GM18526 (cell line): Measurements from ENCODE around the gene PECR.

Experiments used
- POLR2A ChIP-seq: IDR thresholded peaks from 3 replicates; pipeline ENCODE4 v1.6.1; 2011; ENCODE audit not compliant: insufficient read length; ENCODE audit errors: extremely low read depth

PECR gene

DNA sequence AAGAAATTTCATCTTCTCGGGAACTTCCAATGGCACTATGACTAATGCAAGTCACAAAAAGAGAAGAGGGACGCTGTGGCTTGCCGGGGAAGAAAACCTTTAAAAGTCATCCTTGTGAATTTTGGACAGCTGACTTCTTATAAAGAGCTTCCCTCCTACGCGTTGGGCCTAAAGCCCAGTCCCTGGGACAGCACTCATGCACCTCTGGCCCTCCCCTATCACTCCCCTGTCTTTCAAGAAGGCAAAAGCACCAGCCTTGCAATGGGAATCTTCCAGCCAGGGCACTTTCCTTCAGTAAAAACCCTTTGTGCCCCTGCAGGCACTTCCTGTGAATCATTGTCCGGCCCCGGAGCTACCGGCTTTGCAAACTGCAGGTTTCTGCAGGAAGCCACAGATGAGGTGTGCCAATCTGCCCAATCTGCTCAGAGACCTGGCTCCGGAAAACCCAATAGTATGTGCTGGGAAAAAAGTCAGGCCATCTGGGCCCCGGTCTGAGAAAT lies 75.4 kb downstream of the PECR start:
- no peak for TF ChIP-seq POLR2A

DNA sequence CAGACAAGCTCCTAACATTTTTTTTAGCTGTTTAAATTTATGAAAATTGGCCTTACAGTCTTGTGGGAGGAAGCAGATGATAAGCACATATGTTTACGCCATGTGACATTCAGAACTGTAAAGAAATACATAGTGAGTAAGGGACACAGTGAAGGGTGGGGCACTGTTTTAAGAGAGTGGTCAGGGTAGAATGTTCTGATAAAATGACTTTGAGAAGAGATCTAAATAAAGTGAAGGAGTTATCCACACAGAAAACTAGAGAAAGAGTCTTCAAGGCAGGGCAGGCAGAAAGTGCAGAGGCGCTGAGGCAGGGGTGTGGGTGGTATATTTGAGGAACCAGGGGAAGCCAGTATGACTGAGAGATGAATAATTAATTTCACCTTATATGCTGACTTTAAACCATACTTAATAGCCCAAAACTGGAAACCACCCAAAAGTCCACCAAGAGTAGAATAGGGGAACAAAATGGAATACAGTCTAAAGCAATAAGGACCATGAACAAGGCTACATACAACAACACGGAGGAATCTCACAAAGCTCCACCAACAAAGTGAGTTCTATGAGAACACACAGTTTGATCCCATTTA lies 76.8 kb downstream of the PECR start:
- TF ChIP-seq POLR2A, result no peak

DNA sequence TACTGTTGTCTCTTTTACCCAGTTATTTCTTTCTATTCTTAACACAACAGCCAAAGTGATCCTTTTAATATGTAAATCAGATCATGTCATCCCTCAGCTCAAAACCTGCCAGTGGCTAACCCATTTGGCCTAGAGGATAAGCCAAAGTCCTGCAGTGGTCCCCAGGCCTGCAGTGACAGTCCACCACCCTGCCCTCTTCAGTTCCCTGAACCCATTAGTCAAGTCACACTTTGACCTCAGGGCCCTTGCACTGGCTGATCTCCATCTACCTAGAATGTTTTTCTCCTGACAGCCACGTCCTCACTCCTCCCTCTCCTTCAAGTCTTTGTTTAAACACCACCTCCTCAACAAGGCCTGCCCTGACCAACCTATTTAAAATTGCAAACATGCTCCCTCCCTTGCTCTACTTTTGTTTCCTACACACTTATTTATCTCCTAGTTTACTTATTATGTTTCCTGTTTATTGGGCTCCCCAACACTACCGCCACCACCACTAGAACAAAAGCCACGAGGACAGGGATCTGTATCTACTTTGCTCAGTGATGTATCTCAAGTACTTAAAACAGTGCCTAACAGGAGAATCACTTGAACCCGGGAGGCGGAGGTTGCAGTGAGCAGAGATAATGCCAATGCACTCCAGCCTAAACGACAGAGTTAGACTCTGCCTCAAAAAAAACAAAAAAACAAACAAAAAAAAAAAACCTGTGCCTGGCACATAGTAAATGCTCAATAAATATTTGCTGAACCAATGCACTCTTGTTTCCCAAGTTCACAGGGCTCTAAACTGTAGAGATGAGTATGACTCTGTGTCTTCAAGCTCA lies 77.5 kb downstream of the PECR start:
- TF ChIP-seq POLR2A, result no peak

DNA sequence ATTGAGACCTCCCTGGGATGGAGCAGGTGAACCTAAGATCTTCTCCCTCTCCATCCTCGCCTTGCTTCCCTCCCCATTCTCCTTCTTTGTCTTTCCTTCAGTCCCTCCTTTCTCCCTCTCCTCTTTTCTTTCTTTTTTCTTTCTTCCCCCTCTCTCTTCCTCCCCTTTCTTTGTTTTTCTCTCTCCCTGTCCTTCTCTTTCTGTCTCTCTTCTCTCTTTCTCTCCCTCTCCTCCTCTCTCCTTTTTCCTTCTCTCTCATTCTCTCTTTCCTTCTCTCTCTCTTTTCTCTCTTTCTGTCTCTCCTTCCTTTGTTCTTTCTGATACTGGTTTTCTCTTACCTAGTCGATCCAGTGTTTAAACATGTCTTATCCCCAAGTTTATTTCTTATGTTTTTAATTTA lies 78.9 kb downstream of the PECR start:
- TF ChIP-seq POLR2A, result no peak

DNA sequence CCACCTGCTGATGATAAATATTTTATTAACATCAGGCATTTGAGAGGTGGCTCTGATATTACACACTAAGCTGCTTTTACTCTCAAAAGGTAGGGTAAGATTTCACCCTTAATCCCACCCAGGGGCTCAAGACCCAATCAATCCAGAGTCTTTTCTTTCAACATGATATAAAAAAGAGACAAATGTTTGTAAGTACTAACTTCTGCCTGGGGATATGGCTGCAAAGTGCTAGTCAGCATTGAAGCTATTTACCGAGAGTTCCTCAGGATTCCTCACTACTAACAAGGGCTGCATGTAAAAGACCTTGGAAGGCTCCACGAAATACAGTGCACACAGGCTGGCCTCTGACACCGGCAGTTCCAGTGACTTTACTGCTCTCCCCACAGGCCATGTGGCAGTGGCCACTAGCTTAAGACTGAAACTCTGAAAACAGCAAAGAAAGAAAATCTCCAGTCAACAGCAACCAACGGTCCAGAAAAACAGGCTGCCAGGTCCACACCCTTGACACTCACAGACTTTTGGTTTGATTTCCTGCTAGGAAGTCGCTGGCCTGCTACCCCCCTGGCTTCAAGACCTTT lies 79.4 kb downstream of the PECR start:
- TF ChIP-seq POLR2A, result no peak

DNA sequence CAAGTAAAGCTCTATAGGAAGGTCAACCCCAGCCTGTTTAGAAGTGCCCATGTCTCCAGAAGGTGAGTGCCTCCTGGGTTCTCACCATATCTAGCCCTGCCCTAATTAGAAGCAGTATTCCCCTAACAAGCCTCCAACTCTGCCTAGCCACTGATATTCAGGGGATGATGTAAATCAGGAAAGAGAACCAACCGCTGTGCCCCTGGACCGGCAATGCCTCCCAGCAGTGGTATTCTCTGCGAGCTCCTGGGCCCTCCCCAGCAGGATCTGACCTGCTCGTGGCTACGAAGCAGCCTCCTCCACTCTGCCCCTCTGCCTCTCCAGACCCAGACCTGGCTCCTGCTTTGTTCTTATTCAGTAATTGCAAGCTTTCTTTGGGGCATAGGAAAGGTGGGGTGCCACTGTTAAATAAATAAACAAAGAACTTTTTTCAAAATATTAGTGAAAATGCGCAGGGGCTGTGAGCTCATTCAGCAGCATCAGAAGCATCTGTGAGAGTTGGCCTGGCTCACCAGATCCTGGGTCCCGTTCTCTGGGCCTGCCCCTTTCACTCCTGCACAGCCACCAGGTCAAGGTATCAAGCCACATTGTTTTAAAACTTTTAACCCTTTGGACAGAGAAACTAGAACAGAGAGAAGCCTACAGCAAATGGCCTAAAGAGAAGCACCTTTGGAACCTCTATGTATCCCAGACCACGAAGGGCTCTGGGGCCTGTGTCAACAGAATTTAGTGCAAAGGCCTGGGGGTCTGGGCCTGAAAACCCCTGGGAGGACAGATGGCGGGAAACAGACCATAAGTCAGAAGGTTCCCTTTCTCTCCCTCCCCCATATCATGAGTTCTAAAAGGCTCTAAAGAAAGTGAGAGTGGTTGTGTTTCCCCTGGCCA lies 80.2 kb downstream of the PECR start:
- TF ChIP-seq POLR2A, result no peak

DNA sequence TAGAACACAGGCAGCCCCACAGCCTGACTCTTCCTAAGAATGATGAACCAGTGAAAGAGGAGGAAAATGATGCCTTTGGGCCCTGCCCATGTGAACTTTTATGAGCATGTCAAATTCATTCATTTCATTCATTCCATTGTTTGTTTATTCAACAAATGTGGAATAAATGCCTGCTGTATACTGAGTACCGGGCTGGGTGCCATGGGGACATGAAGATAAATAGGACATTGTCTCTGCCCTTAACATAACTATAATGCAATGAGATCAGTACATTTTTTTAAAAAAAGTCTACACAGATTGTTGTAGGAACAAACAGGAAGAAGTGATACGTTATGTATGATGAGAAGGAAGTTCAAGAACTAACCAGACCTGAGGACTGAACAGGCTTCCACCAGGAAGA lies 83.0 kb downstream of the PECR start:
- no peak for TF ChIP-seq POLR2A

DNA sequence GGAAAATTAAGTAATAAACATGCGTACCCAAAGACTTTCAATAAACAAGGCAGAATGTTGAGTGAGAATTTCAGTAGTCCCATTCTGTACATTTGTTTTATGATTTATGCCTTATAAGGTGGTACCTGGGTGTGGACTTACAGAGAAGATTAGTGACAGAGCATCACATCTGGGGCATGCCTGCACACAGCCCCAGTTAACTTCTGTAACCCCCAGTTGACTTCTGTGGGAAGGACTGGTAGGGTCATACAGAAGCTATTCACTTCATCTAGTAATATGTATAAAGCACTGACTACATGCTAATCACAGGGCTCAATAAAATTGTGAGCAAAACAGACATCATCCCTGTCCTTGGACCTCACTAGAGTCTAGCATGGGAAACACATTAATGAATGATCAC lies 84.4 kb downstream of the PECR start:
- no peak for TF ChIP-seq POLR2A

DNA sequence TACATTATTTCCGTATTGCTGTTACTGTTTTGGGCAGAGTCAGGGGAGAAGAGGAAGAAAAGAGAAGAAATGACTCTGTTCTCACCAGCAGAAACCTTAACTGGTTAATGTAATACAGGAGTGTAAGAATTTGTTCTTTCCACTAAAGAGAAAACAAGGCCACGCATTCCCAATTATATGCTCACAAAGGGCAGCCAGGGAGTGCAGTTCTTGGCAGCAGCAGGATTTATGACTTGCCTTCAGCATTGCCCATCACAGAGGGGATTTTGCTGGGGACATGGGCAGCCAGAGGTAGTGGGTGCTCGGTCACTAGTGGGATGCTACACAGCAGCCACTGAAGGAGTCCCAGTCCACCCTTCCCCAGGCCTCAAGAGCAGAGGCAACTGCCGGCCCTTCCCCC lies 86.7 kb downstream of the PECR start:
- no peak for TF ChIP-seq POLR2A
